IMR-90 (cell line): ENCODE results near the gene TCFL5.

ENCODE experiments used
- CTCF ChIP-seq: conservative IDR thresholded peaks from 2 replicates; pipeline ENCODE4 v1.5.1; 2012; ENCODE audit warnings: mild to moderate bottlenecking, low read depth, low read length, improper control_type of control experiment
- SMC3 ChIP-seq: fragments of 150-350 bp; IDR thresholded peaks from 2 replicates; pipeline ENCODE4 v1.6.1; 2016; ENCODE audit warnings: low read depth, mild to moderate bottlenecking, antibody characterized with exemption, low read length, moderate library complexity

GRCh38 chr20:62861726-62862336, at the start of gene TCFL5:
- TF ChIP-seq CTCF: no peak
- TF ChIP-seq SMC3: no peak
